Measurements from ENCODE around the gene MAP3K8.
A peak's percentile ranks its signal among the peaks of the same experiment; 100 is the strongest.
"Not testable (repeated sequence)": the region's sequence is repeated elsewhere in the genome, so short reads cannot be mapped to it uniquely, and the experiment has no call there.

MAP3K8 gene

GRCh38 chr10:30447125-30447799, 13.3 kb downstream of the MAP3K8 start:
- peak; percentile 98 for DNase-seq (ENCODE audit: low read depth)

DNA sequence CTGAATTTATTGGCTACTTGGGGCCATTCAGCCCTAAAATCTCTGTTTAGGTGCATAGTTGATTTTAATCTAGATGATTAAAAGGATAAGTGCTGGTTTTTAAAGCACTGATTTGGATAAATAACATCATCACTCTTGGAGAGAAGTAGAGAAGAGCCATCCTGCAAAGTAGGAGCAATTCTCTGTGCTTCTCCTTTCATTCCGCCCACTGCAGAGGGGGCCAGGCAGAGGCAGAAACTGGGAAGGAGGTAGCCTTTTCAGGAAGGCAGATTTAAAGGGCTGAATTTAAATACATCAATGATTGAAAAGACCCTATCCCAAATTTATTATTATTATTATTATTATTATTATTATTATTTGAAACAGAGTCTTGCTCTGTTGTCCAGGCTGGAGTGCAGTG, 14.1 kb downstream of the MAP3K8 start:
- no peak for DNase-seq (ENCODE audit: low read depth)

- no peak for DNase-seq (ENCODE audit: low read depth)
These were observed 20.0 kb downstream of the MAP3K8 start for GRCh38 chr10:30453764-30454527.

DNA sequence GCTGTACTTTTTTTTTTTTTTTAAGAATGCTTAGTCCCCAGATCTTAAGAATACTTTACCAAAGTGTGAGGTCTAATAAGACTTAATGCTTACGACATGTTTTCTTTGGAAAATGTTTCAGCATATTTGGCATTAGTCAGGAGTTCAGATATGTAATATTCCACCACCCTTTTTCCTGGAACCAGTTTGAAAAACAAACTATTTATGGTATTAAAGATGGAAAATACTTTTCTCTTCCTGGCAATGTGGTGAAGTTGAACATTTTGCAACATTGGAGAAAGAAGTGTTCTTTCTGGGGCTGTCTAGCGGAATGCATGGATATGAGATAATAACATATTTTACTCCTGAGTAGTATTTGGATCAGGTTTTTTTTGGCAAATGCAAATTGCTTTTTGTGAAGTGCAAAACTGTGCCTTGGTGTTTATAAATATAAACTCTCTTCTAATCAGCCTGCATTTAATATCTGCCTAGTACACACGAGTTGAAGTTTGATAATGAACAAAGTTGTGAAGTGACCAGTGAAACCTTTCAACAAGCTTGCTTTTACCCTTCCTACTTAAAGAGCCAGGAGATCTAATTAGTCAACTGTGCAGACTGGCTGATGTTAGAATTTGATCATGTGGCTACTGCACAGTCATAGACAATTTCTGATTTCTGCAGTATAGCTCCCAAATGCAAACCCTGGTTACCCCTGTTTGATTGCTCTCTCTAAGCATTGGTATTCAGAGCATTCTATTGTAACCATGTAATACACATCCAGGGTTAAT, 20.9 kb downstream of the MAP3K8 start:
- peak; percentile 98 for DNase-seq (ENCODE audit: low read depth)

DNA sequence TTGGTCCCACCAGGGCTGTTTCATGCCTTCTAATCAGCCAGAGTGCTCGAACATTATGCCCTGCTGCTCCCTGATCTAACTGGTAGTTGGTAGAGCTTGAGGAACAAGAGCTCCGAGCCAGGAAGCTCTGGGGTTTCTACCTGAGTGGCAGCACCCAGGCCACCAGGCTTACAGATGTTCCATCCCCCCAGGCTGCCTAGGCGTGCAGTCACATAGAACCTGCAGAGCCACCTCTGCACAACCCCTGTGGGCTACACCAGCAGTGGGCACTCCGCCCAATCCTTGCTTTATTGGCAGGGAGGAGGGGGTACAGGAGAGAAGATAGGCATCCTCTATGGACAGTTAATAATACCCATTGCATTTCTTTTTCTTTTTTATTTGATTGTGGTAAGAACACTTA, 21.8 kb downstream of the MAP3K8 start:
- no peak for DNase-seq (ENCODE audit: low read depth)

DNA sequence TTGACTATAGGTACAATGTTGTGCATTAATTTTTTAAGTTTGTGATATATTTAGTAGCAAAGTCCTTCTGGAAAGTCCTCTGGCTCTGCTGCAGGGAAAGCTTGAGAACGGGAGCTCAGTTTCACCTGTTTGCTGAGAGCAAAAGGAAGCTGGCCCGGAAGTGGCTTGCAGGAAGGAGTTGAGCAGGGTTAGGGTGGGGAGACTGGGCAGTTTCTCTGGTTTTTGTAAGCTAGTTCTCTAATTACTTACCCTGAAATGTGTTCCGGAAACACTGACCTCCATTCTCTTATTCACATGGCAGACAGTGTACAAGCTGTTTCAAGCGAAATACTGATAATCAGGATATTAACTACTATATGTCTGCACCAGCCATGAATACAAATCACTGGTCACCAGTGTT, 22.3 kb downstream of the MAP3K8 start:
- no peak for DNase-seq (ENCODE audit: low read depth)

- DNase-seq (ENCODE audit: low read depth): no peak
These were observed 25.3 kb downstream of the MAP3K8 start for GRCh38 chr10:30459283-30459682.

DNA sequence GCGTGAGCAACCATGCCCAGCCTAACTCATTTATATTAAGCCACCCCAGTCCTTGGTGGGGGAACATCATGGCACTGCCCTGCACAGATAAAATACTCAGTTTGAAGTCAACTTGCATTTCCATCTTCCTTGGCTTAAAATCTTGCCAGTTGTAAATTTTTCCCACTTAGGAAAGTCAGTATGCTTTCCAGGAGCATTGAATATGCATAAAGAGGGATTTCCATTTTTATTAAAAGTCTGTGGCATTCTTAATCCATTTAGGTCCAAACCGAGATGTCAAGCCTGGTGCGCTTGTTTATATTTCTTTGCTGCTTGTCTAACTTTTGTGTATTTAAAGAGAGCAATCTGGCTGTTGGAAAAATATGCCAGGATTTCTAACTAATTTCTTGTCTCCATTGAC, 26.1 kb downstream of the MAP3K8 start:
- no peak for DNase-seq (ENCODE audit: low read depth)

- DNase-seq (ENCODE audit: low read depth): no peak
These were observed 28.5 kb downstream of the MAP3K8 start for GRCh38 chr10:30462513-30462912.

DNA sequence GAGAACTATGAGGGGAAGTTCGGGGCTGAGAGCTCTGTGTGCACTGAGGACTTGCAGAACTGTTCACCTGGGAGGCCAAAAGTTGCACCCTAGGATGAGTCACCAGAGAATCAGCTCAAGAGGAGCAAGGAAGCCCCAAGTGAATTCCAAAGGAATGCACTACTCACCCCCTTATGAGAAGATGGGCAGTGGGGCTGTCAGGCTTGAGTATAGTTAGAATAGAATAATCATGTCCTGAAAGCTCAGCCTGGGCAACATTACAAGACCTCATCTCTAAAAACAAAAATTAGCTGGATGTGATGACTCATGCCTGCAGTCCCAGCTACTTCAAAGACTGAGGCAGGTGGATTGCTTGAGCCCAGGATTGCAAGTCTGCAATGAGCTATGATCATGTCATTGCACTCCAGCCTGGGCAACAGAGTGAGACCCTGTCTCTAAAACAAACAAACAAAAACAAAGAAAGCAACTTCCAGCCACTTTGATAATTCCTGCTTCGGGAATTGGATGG, 30.0 kb downstream of the MAP3K8 start:
- no peak for DNase-seq (ENCODE audit: low read depth)

- no peak for DNase-seq (ENCODE audit: low read depth)
These were observed 30.7 kb downstream of the MAP3K8 start for GRCh38 chr10:30464675-30465074.

- no peak for DNase-seq (ENCODE audit: low read depth)
These were observed 32.5 kb downstream of the MAP3K8 start for GRCh38 chr10:30466445-30466844.

DNA sequence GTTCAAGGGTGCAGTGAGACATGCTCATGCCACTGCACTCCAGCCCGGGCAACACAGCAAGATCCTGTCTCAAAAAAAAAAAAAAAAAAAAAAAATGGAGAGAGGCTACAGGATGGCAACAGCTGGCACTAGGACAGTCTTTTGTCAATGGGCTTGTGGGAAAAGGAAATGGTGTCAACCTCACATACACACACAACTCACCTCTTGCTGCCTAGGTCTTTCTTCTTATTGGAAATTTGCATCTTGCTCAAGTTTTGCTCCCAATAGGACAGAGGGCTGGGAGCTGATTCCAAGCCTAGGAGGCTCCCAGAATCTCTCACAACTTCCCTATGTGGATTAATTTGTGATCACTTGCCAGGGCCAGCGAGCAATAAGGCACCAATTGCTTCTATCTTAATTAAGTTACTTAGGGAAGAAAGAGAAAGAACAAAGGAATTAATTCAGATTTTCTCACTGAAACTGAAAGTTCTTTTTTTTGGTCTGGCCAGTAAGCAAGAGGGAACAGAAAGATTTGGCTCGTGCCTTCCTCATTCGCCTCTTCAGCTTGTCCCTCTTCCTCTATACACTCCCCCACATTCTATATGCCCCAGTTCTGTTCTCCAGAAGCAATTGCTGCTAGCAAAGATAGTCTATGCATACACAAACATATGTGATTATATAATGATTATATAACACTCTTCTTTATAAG, 33.8 kb downstream of the MAP3K8 start:
- no peak for DNase-seq (ENCODE audit: low read depth)

DNA sequence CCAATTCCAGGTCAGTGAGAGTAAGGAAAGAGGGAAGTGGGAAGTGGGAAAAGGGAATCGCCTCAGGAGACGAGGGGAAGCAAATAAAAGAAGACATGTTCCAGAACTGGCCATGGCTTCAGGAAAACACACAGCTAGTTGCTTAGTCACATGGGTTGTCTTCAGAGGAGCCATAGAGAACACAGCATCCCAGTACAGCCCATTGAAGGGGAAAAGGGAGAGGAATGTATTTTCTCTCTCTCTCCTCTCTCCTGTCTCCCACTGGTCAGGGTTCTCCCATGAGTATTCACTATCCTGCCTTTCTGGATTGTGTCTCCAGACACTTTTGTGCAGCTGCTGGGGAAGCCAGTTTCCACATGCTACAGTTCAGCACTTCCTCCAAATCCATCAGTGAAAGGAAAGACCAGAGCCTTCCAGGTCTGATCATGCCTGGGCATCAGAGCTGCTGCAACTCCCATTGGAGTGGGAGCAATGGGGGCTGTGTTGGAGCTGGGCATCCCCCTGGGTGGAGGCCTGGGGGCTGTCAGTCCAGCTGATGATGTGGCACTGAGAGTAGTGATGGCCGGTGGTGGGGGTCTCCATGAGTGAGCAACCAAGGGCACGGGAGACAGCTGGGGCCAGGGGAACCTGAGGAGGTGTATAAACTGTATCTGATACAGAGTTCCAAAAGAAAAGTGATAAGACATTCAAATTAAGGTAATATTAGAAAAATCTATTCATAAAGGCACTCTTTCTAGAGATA, 38.6 kb downstream of the MAP3K8 start:
- no peak for DNase-seq (ENCODE audit: low read depth)

GRCh38 chr10:30475515-30475914, 41.5 kb downstream of the MAP3K8 start:
- not testable (repeated sequence) for DNase-seq (ENCODE audit: low read depth)

DNA sequence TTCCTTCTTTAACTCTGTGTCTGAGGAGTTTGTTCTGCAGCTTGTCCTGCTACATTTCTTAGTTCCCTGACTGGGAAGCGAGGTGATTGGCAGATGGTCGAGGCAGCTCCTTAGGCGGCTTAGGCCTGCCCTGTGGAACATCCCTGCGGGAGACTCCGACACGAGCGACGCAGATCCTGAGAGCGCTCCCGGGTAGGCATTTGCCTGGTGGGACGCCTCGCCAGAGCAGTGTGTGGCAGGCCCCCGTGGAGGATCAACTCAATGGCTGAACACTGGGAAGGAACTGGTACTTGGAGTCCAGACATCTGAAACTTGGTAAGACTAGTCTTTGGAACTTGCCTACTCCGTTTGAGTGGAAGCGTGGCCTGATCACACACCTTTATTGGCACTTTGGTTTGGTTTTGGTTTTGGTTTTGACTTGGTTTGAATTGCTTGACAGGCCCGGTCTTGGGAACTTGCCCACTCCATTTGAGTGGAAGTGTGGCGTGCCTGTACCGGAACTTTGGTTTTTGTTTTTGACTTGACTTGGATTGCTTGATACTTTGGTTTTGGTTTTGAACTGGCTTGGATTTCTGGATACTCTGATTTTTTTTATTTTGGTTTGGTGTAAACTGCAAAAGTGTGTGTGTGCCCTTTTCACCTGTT, 42.6 kb downstream of the MAP3K8 start:
- DNase-seq (ENCODE audit: low read depth): no peak

- not testable (repeated sequence) for DNase-seq (ENCODE audit: low read depth)
These were observed 45.5 kb downstream of the MAP3K8 start for GRCh38 chr10:30479513-30479912.

- no peak for DNase-seq (ENCODE audit: low read depth)
These were observed 47.6 kb downstream of the MAP3K8 start for GRCh38 chr10:30481603-30482002.

GRCh38 chr10:30488316-30488715, 54.3 kb downstream of the MAP3K8 start:
- no peak for DNase-seq (ENCODE audit: low read depth)

- peak; percentile 14 for DNase-seq (ENCODE audit: low read depth)
These were observed 55.4 kb downstream of the MAP3K8 start for GRCh38 chr10:30489346-30489745.
